Measurements from ENCODE around the gene SIX3.

- no peak for TF ChIP-seq CTCF (IDR thresholded peaks at IDR 0.05)
- no peak for TF ChIP-seq POLR2A (IDR thresholded peaks at IDR 0.05)
Observed at GRCh38 chr2:44969936-44970335, 28.4 kb downstream of the SIX3 start.

Measured in right lobe of liver (tissue), 4 donors.